Psoas muscle (tissue), 8 donors: Measurements from ENCODE around the gene RNF213. TPM values are rescaled to one million over a fixed set of nuclear protein-coding genes. Genes with fewer than 3 reads are reported as not detected.

Experiments
- ATAC-seq, 4 donors: fragments of 200-7000 bp; cut with Tn5 transposase; one replicate each; pipeline ENCODE4 v1.9.1; 2020; ENCODE audit warnings: moderate library complexity in 3 of 4, mild to moderate bottlenecking in 2 of 4
- DNase-seq, 2 donors: peaks; one replicate each; pipeline ENCODE4 v3.0.0-alpha.2; 2020
- H3K27ac ChIP-seq: fragments of 200-600 bp; one replicate; pipeline ENCODE4 v1.8.0; 2022
- H3K27me3 ChIP-seq, 3 donors: fragments of 200-600 bp in 1 of 3; one replicate each; pipeline versions ENCODE4 v1.6.1 to v1.8.0; 2013 to 2022; ENCODE audit warnings: low read length in 2 of 3, mild to moderate bottlenecking in 2 of 3, moderate library complexity in 1 of 3; ENCODE audit not compliant: insufficient read depth in 3 of 3
- H3K36me3 ChIP-seq, 2 donors: fragments of 200-600 bp in 1 of 2; one replicate each; pipeline versions ENCODE4 v1.6.1 to v1.8.0; 2013 to 2022; ENCODE audit warnings: low read depth in 1 of 2, mild to moderate bottlenecking in 1 of 2, moderate library complexity in 1 of 2; ENCODE audit not compliant: insufficient read depth in 1 of 2
- H3K4me1 ChIP-seq: fragments of 200-600 bp; one replicate; pipeline ENCODE4 v1.8.0; 2022
- H3K4me3 ChIP-seq: fragments of 200-600 bp; one replicate; pipeline ENCODE4 v1.8.0; 2022; ENCODE audit warnings: mild to moderate bottlenecking
- H3K9me3 ChIP-seq: fragments of 200-600 bp; one replicate; pipeline ENCODE4 v1.8.0; 2022
- CTCF ChIP-seq: fragments of 200-600 bp; IDR thresholded peaks from one replicate; pipeline ENCODE4 v1.8.0; 2022; ENCODE audit warnings: antibody characterized with exemption
- WGBS, 3 donors: extraction: QIAGEN DNeasy Blood & Tissue Kit; methylation state at CpG; one replicate each; pipeline versions ENCODE4 v1.1.6 to v1.1.7; 2013; 5-methylcytosine and 5-hydroxymethylcytosine counted together
- intact Hi-C, 2 donors: fragments of 100-400 bp; cut with DNase I; formaldehyde crosslinking; loops; one replicate each; pipeline versions ENCODE4 v1.11.0 to v1.14.2; 2022
- polyA plus RNA-seq, 3 donors: library from polyadenylated mRNA; stranded (reverse); fragments of 200-250 nt; gene quantifications; one replicate each; pipeline ENCODE4 v1.2.3, GENCODE V29; 2013
- total RNA-seq, 4 donors: library from RNA; stranded (reverse); fragmentation: NEBNext Ultra II Directional in 2 of 4; extraction: Animal tissue kit (Norgen Biotek cat#: 25700) in 2 of 4; gene quantifications; one replicate each; pipeline versions ENCODE4 v1.2.1 to v1.2.4, GENCODE V29; 2021 to 2023
- donor health status: healthy with polysubstance abuse.
- donor health status: DM: no; HTN: no; CAD: no; lungs with moderate emphysema.
- donor health status: Bipolar disorder and iron deficiency.
- donor health status: healthy.
- donor health status: DM: yes; HTN: yes; CAD: no.
- donor health status: DM: no; HTN: no; CAD: no.
- donor health status: DM: no; HTN: no; CAD: no.
- donor health status: DM: yes; HTN: yes; CAD: no.

Gene RNF213
- total and polyA plus RNA-seq, 7 donors = 10.2 to 42.0 (median 33.7) TPM

- Histone ChIP-seq H3K4me3 (no peak overlapping the region), H3K9me3 (no peaks in the 10 kb centered on the region), H3K36me3 (peaks cover 7 to 78% of the 10 kb centered on the region in 2 donors), H3K27ac (no peak overlapping the region), H3K27me3 (no peaks in the 10 kb centered on the region), H3K4me1 (no peaks in the 10 kb centered on the region)
- peak in 1 of 2 donors; percentile 25 for DNase-seq
- ATAC-seq = no peak
- whole genome bisulfite sequencing, 3 donors = 56 to 58% (median 56%) methylated on average over 6 of the region's 6 CpGs
- no peak for TF ChIP-seq CTCF
- intact Hi-C loops = no loop called here
These were observed 29.0 kb downstream of the RNF213 start for GRCh38 chr17:80289616-80290015.

- H3K36me3 ChIP-seq = peaks cover 7 to 79% of the 10 kb centered on the region in 2 donors
- H3K4me3 ChIP-seq = no peak overlapping the region
- 87 to 95% (median 93%) methylated on average over 25 of the region's 25 CpGs for WGBS, 3 donors
- DNase-seq (peak in 1 of 2 donors; percentile 23), ATAC-seq (no peak)
- H3K4me1 ChIP-seq = no peaks in the 10 kb centered on the region
- no peaks in the 10 kb centered on the region for H3K9me3 ChIP-seq
- no peak for TF ChIP-seq CTCF
- intact Hi-C loops = no loop called here
- no peak overlapping the region for H3K27ac ChIP-seq
- H3K27me3 ChIP-seq = no peaks in the 10 kb centered on the region
These were observed 29.5 kb downstream of the RNF213 start for GRCh38 chr17:80290156-80290555.

GRCh38 chr17:80291260-80291659 lies 30.6 kb downstream of the RNF213 start:
- 93 to 97% (median 95%) methylated on average over 6 of the region's 6 CpGs for WGBS, 3 donors
- no peak for ATAC-seq

GRCh38 chr17:80291691-80292487 lies 31.2 kb downstream of the RNF213 start:
- TF ChIP-seq CTCF = no peak
- ATAC-seq (no peak), DNase-seq (peak in 1 of 2 donors; percentile 14)
- no peak overlapping the region for H3K27ac ChIP-seq
- no peaks in the 10 kb centered on the region for H3K4me1 ChIP-seq
- no peaks in the 10 kb centered on the region for H3K27me3 ChIP-seq
- H3K36me3 ChIP-seq = peaks cover 7 to 96% of the 10 kb centered on the region in 2 donors
- no peaks in the 10 kb centered on the region for H3K9me3 ChIP-seq
- no peak overlapping the region for H3K4me3 ChIP-seq
- intact Hi-C loops = no loop called here
- 95 to 96% (median 95%) methylated on average over 20 of the region's 20 CpGs for WGBS, 3 donors

More at GRCh38 chr17:80291260-80291659, 30.6 kb downstream of the RNF213 start:
- Histone ChIP-seq H3K36me3 (peaks cover 7 to 90% of the 10 kb centered on the region in 2 donors), H3K4me1 (no peaks in the 10 kb centered on the region), H3K4me3 (no peak overlapping the region), H3K27me3 (no peaks in the 10 kb centered on the region), H3K27ac (no peak overlapping the region), H3K9me3 (no peaks in the 10 kb centered on the region)
- intact Hi-C loops = no loop called here
- no peak for TF ChIP-seq CTCF
- DNase-seq = peak in 1 of 2 donors; percentile 6
